ENCODE data around the gene SLC16A10.

GRCh38 chr6:111243095-111243494, 155.8 kb downstream of the SLC16A10 start:
- TF ChIP-seq EP300 (IDR thresholded peaks at IDR 0.05) (no peak), POLR2A (IDR thresholded peaks at IDR 0.05; ENCODE audit: low read depth) (no peak), CTCF (IDR thresholded peaks at IDR 0.05) (no peak)
